ENCODE data around the gene MTA2.
"Not testable (repeated sequence)": the region's sequence is repeated elsewhere in the genome, so short reads cannot be mapped to it uniquely, and the experiment has no call there.

DNA sequence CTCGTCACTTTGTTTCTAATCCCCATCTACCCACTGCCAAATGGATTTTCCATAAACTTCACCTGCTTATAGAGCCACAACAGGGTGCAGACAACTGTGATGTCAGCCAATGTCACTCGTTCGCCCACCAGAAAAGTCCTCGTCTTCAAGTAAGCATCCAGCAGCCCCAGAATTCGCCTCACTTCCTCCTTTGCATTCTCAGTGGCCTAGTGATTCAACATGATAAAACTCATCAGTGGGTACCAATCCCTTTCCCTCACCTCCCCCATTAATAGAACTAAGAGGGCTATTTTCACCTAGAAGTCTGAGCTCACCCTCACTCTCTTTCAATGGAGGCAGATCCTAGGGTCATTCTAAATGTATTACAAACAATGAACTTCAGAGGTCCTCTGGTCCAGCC lies 30.8 kb downstream of the MTA2 start:
- TF ChIP-seq, protein P1, sequence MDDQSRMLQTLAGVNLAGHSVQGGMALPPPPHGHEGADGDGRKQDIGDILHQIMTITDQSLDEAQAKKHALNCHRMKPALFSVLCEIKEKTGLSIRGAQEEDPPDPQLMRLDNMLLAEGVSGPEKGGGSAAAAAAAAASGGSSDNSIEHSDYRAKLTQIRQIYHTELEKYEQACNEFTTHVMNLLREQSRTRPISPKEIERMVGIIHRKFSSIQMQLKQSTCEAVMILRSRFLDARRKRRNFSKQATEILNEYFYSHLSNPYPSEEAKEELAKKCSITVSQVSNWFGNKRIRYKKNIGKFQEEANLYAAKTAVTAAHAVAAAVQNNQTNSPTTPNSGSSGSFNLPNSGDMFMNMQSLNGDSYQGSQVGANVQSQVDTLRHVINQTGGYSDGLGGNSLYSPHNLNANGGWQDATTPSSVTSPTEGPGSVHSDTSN (CRISPR knock-in tag; IDR thresholded peaks at IDR 0.05): not testable (repeated sequence)
- not testable (repeated sequence) for TF ChIP-seq ZNF776 (tag by site-specific recombination; IDR thresholded peaks at IDR 0.05; ENCODE audit: borderline replicate concordance)
- TF ChIP-seq, protein P2, sequence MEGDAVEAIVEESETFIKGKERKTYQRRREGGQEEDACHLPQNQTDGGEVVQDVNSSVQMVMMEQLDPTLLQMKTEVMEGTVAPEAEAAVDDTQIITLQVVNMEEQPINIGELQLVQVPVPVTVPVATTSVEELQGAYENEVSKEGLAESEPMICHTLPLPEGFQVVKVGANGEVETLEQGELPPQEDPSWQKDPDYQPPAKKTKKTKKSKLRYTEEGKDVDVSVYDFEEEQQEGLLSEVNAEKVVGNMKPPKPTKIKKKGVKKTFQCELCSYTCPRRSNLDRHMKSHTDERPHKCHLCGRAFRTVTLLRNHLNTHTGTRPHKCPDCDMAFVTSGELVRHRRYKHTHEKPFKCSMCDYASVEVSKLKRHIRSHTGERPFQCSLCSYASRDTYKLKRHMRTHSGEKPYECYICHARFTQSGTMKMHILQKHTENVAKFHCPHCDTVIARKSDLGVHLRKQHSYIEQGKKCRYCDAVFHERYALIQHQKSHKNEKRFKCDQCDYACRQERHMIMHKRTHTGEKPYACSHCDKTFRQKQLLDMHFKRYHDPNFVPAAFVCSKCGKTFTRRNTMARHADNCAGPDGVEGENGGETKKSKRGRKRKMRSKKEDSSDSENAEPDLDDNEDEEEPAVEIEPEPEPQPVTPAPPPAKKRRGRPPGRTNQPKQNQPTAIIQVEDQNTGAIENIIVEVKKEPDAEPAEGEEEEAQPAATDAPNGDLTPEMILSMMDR (tag by site-specific recombination; IDR thresholded peaks at IDR 0.05): not testable (repeated sequence)

Data from HEK293 (cell line).